HG02970 (cell line): ENCODE results near the gene EIF3I.
"Not testable (repeated sequence)": the region's sequence is repeated elsewhere in the genome, so short reads cannot be mapped to it uniquely, and the experiment has no call there.

Experiments used
- ATAC-seq: cut with Tn5 transposase; IDR thresholded peaks from one replicate; pipeline ENCODE4 v1.9.1; 2021; ENCODE audit warnings: mild to moderate bottlenecking, moderate library complexity, moderate number of reproducible peaks; ENCODE audit not compliant: unreplicated experiment, low FRiP score

The EIF3I gene

GRCh38 chr1:32257227-32257508 lies 35.0 kb downstream of the EIF3I start:
- ATAC-seq, result no peak

GRCh38 chr1:32263236-32263593 lies 41.0 kb downstream of the EIF3I start:
- ATAC-seq, result not testable (repeated sequence)

GRCh38 chr1:32263744-32264143 lies 41.5 kb downstream of the EIF3I start:
- no peak for ATAC-seq

GRCh38 chr1:32265846-32266245 lies 43.6 kb downstream of the EIF3I start:
- ATAC-seq, result no peak

GRCh38 chr1:32266921-32267591 lies 44.8 kb downstream of the EIF3I start:
- ATAC-seq, result no peak

- no peak for ATAC-seq
Observed at GRCh38 chr1:32269744-32270143, 47.5 kb downstream of the EIF3I start.

GRCh38 chr1:32272557-32273390 lies 50.6 kb downstream of the EIF3I start:
- ATAC-seq, result no peak

- no peak for ATAC-seq
Observed at GRCh38 chr1:32273391-32274208, 51.4 kb downstream of the EIF3I start.

GRCh38 chr1:32274646-32275340 lies 52.6 kb downstream of the EIF3I start:
- no peak for ATAC-seq

GRCh38 chr1:32275424-32275823 lies 53.2 kb downstream of the EIF3I start:
- no peak for ATAC-seq

- ATAC-seq, result no peak
Observed at GRCh38 chr1:32276032-32276782, 54.0 kb downstream of the EIF3I start.
